Measurements from ENCODE around the gene PRKAR1B. TPM values are rescaled to one million over a fixed set of nuclear protein-coding genes. Genes with fewer than 3 reads are reported as not detected.

PRKAR1B gene
- total and polyA plus RNA-seq, 10 of the 15 experiments (the other 5 are each of a cell fraction or from before 2014, with no cell fraction given), result 1.4 to 45.6 (median 19.3) TPM

GRCh38 chr7:696812-697551 is 30.1 kb downstream of the PRKAR1B start (continued):
- TF ChIP-seq HCFC1 (IDR thresholded peaks at IDR 0.05; ENCODE audit: low read length) (no peak), NFIC (IDR thresholded peaks at IDR 0.05; ENCODE audit: low read depth, low read length) (no peak), BMI1 (IDR thresholded peaks at IDR 0.05; ENCODE audit: borderline replicate concordance) (no peak), IKZF2 (IDR thresholded peaks at IDR 0.05) (no peak), EGR1 (IDR thresholded peaks at IDR 0.05; ENCODE audit: borderline replicate concordance in 1 of 2, low read depth in 2 of 2, low read length in 2 of 2) (no peak)
- TF ChIP-seq, protein P1, sequence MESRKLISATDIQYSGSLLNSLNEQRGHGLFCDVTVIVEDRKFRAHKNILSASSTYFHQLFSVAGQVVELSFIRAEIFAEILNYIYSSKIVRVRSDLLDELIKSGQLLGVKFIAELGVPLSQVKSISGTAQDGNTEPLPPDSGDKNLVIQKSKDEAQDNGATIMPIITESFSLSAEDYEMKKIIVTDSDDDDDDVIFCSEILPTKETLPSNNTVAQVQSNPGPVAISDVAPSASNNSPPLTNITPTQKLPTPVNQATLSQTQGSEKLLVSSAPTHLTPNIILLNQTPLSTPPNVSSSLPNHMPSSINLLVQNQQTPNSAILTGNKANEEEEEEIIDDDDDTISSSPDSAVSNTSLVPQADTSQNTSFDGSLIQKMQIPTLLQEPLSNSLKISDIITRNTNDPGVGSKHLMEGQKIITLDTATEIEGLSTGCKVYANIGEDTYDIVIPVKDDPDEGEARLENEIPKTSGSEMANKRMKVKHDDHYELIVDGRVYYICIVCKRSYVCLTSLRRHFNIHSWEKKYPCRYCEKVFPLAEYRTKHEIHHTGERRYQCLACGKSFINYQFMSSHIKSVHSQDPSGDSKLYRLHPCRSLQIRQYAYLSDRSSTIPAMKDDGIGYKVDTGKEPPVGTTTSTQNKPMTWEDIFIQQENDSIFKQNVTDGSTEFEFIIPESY (IDR thresholded peaks at IDR 0.05), result no peak

- H2AFZ ChIP-seq (ENCODE audit: control insufficient read depth, low read depth, low read length), result no peak overlapping the region
- no peak overlapping the region for H3K4me2 ChIP-seq (ENCODE audit: control insufficient read depth, insufficient read depth)
- 98% methylated on average over 9 of the region's 9 CpGs for WGBS (ENCODE audit: insufficient coverage, insufficient replicate concordance, low lambda C conversion rate, missing lambda C conversion rate)
- ATAC-seq (no peak), DNase-seq (ENCODE audit: low read depth, low spot score) (no peak), FAIRE-seq (no peak)
- no TSS peak for BruUV-seq (replicated peaks)
- ChIA-PET POLR2A (no interaction called here), CTCF (no interaction called here), SMC1A (ENCODE audit: uncharacterized antibody, unreplicated experiment) (no interaction called here), RAD21 (ENCODE audit: unreplicated experiment) (no interaction called here)
- H4K20me1 ChIP-seq (ENCODE audit: control insufficient read depth, insufficient read depth), result no peaks in the 10 kb centered on the region
- no peaks in the 10 kb centered on the region for H3K4me1 ChIP-seq (ENCODE audit: control insufficient read depth, insufficient read depth, low read length)
- H3K4me3 ChIP-seq, result no peak overlapping the region
- no peaks in the 10 kb centered on the region; the same call in 2 of the 3 replicates for H3K9me3 ChIP-seq (replicated peaks; ENCODE audit: control insufficient read depth, insufficient read depth, low read length)
- peaks cover 7 to 9% of the 10 kb centered on the region in 2 experiments; a peak in 3 of 4 replicates for H3K36me3 ChIP-seq (ENCODE audit: control insufficient read depth in 2 of 2, insufficient read depth in 2 of 2, low read length in 1 of 2)
- H3K27ac ChIP-seq (ENCODE audit: control insufficient read depth, insufficient read depth), result no peak overlapping the region
- intact Hi-C loops (cut with micrococcal nuclease; ENCODE audit: unreplicated experiment), result no loop called here
- H3K27me3 ChIP-seq (replicated peaks in 1 of 2; ENCODE audit: control insufficient read depth in 2 of 2, insufficient read depth in 2 of 2, low read length in 1 of 2), result no peaks in the 10 kb centered on the region
- in situ Hi-C loops (cut with MboI), result no loop called here
- TF ChIP-seq SP1 (IDR thresholded peaks at IDR 0.05; ENCODE audit: low read depth, low read length), result no peak
- H3K9ac ChIP-seq (ENCODE audit: control insufficient read depth, insufficient read depth, low read length), result no peak overlapping the region
- no peaks in the 10 kb centered on the region for H3K79me2 ChIP-seq (ENCODE audit: control insufficient read depth, insufficient read depth, low read length)
Observed at GRCh38 chr7:696426-696811, 30.7 kb downstream of the PRKAR1B start.

Data from GM12878 (cell line).